HG02885 (cell line): ENCODE data around the gene ARSB.
A peak's percentile ranks its signal among the peaks of the same experiment; 100 is the strongest.
"Not testable (repeated sequence)": the region's sequence is repeated elsewhere in the genome, so short reads cannot be mapped to it uniquely, and the experiment has no call there.

Experiments
- ATAC-seq: cut with Tn5 transposase; IDR thresholded peaks from one replicate; pipeline ENCODE4 v1.9.1; 2021; ENCODE audit warnings: mild to moderate bottlenecking; ENCODE audit not compliant: unreplicated experiment, poor library complexity

The ARSB gene

GRCh38 chr5:78997090-78997489, 12.0 kb upstream of the ARSB start:
- no peak for ATAC-seq

GRCh38 chr5:78995521-78996007, 10.5 kb upstream of the ARSB start:
- no peak for ATAC-seq

GRCh38 chr5:78993165-78993564, 8.1 kb upstream of the ARSB start:
- no peak for ATAC-seq

GRCh38 chr5:78992146-78992545, 7.0 kb upstream of the ARSB start:
- ATAC-seq = no peak

- ATAC-seq = no peak
These were observed 4.0 kb upstream of the ARSB start for GRCh38 chr5:78989080-78989479.

- peak; percentile 55 for ATAC-seq
These were observed 664 bp upstream of the ARSB start for GRCh38 chr5:78985725-78986223.

GRCh38 chr5:78984439-78985115, 533 bp downstream of the ARSB start:
- ATAC-seq = peak; percentile 64

- ATAC-seq = no peak
These were observed 1.3 kb downstream of the ARSB start for GRCh38 chr5:78983601-78984438.

GRCh38 chr5:78983194-78983593, 1.9 kb downstream of the ARSB start:
- not testable (repeated sequence) for ATAC-seq

GRCh38 chr5:78979909-78980308, 5.2 kb downstream of the ARSB start:
- no peak for ATAC-seq

- no peak for ATAC-seq
These were observed 5.9 kb downstream of the ARSB start for GRCh38 chr5:78979117-78979742.

- ATAC-seq = no peak
These were observed 10.1 kb downstream of the ARSB start for GRCh38 chr5:78975035-78975434.

GRCh38 chr5:78974601-78975000, 10.5 kb downstream of the ARSB start:
- no peak for ATAC-seq

GRCh38 chr5:78974011-78974410, 11.1 kb downstream of the ARSB start:
- no peak for ATAC-seq

GRCh38 chr5:78972654-78973428, 12.3 kb downstream of the ARSB start:
- no peak for ATAC-seq

GRCh38 chr5:78971998-78972397, 13.1 kb downstream of the ARSB start:
- no peak for ATAC-seq

GRCh38 chr5:78968781-78969180, 16.3 kb downstream of the ARSB start:
- ATAC-seq = no peak

- no peak for ATAC-seq
These were observed 20.2 kb downstream of the ARSB start for GRCh38 chr5:78964889-78965288.

- ATAC-seq = no peak
These were observed 23.4 kb downstream of the ARSB start for GRCh38 chr5:78961743-78962142.

- ATAC-seq = no peak
These were observed 25.3 kb downstream of the ARSB start for GRCh38 chr5:78959767-78960166.
